H1 (cell line): ENCODE data around the gene VAPA. TPM values are rescaled to one million over a fixed set of nuclear protein-coding genes. Genes with fewer than 3 reads are reported as not detected.

Experiments used
- CTCF ChIA-PET: fragments of 300-600 bp; sonication (Branson Sonifier 250); formaldehyde crosslinking; loops from one replicate; lab custom pipeline; 2021; ENCODE audit not compliant: partially characterized antibody; lab: Charles Lee
- POLR2A ChIA-PET: fragments of 300-600 bp; sonication (Branson Sonifier 250); formaldehyde crosslinking; loops from one replicate; lab custom pipeline; 2021; ENCODE audit warnings: inconsistent platforms; ENCODE audit not compliant: partially characterized antibody; lab: Charles Lee
- DNase-seq, 2 experiments: peaks; one replicate each; pipeline versions ENCODE4 v3.0.0 to v3.0.0-alpha.2; 2010 to 2022; ENCODE audit warnings: low spot score in 2 of 2, low read depth in 1 of 2, mixed read lengths in 1 of 2
- FAIRE-seq: peaks from 2 replicates; lab custom pipeline; 2011; peaks lifted over from hg19 to GRCh38; lab: Jason Lieb, UNC
- H2AFZ ChIP-seq: 2 replicates; pipeline ENCODE4 v1.8.1; 2012; ENCODE audit warnings: low read length, inconsistent platforms
- H2AK5ac ChIP-seq: 2 replicates; pipeline ENCODE4 v1.6.1; 2013; ENCODE audit warnings: low read depth, low read length
- H2BK120ac ChIP-seq: replicated peaks from 2 replicates; pipeline ENCODE3; 2013; ENCODE audit warnings: low read depth, low read length, inconsistent platforms
- H2BK12ac ChIP-seq: 2 replicates; pipeline ENCODE4 v1.6.1; 2013; ENCODE audit warnings: low read depth, low read length
- H2BK15ac ChIP-seq: 2 replicates; pipeline ENCODE4 v1.6.1; 2013; ENCODE audit warnings: low read length
- H2BK20ac ChIP-seq: 2 replicates; pipeline ENCODE4 v1.6.1; 2013; ENCODE audit warnings: low read length
- H2BK5ac ChIP-seq: 2 replicates; pipeline ENCODE4 v1.6.1; 2013; ENCODE audit warnings: low read depth, low read length
- H3K14ac ChIP-seq: 2 replicates; pipeline ENCODE4 v1.6.1; 2013; ENCODE audit warnings: inconsistent platforms; ENCODE audit not compliant: insufficient read length
- H3K18ac ChIP-seq: 2 replicates; pipeline ENCODE4 v1.6.1; 2013; ENCODE audit warnings: low read length; ENCODE audit errors: extremely low read depth
- H3K23ac ChIP-seq: 2 replicates; pipeline ENCODE4 v1.6.1; 2013; ENCODE audit warnings: inconsistent platforms; ENCODE audit not compliant: insufficient read length
- H3K23me2 ChIP-seq: 2 replicates; pipeline ENCODE4 v1.6.1; 2013; ENCODE audit warnings: low read depth, low read length
- H3K27ac ChIP-seq: 2 replicates; pipeline ENCODE4 v1.6.1; 2011; ENCODE audit warnings: low read depth, low read length, inconsistent platforms
- H3K27me3 ChIP-seq, 4 experiments: replicated peaks in 1 of 4; 1 replicate in 1 of 4; 2 replicates in 3 of 4; pipeline versions ENCODE4 v1.6.1 to v1.8.1; 2011 to 2013; ENCODE audit warnings: low read length in 3 of 4, mild to moderate bottlenecking in 3 of 4, inconsistent platforms in 2 of 4, mixed read lengths in 2 of 4, moderate library complexity in 1 of 4; ENCODE audit not compliant: control insufficient read depth in 3 of 4, insufficient read depth in 3 of 4; ENCODE audit errors: extremely low read depth in 1 of 4
- H3K36me3 ChIP-seq, 4 experiments: 2 replicates each; pipeline versions ENCODE4 v1.6.1 to v1.8.1; 2011 to 2013; ENCODE audit warnings: mild to moderate bottlenecking in 4 of 4, low read length in 3 of 4, moderate library complexity in 2 of 4, control low read depth in 1 of 4, inconsistent platforms in 1 of 4; ENCODE audit not compliant: insufficient read depth in 4 of 4, control insufficient read depth in 2 of 4
- H3K4ac ChIP-seq: replicated peaks from 2 replicates; pipeline ENCODE3; 2013; ENCODE audit warnings: low read length, low read depth, mixed read lengths, inconsistent platforms; ENCODE audit not compliant: insufficient read length
- H3K4me1 ChIP-seq, 4 experiments: replicated peaks in 1 of 4; 1 replicate in 1 of 4; 2 replicates in 3 of 4; pipeline versions ENCODE4 v1.6.1 to v1.8.1; 2011 to 2013; ENCODE audit warnings: low read length in 3 of 4, inconsistent platforms in 2 of 4, mixed read lengths in 1 of 4; ENCODE audit not compliant: insufficient read depth in 4 of 4, control insufficient read depth in 3 of 4
- H3K4me2 ChIP-seq, 2 experiments: 2 replicates each; pipeline versions ENCODE4 v1.6.1 to v1.8.1; 2011 to 2013; ENCODE audit warnings: low read depth in 2 of 2, low read length in 2 of 2, control low read depth in 1 of 2, inconsistent platforms in 1 of 2, mild to moderate bottlenecking in 1 of 2; ENCODE audit not compliant: insufficient read depth in 1 of 2
- H3K4me3 ChIP-seq, 4 experiments: fragments of 200-600, 300-600 bp in 1 of 4; sonication (generic), shearing (Covaris generic), sonication (Bioruptor Twin) in 1 of 4; 2 replicates each; pipeline versions ENCODE4 v1.5.1 to v1.8.1; 2011 to 2016; ENCODE audit warnings: low read length in 4 of 4, low read depth in 3 of 4, control low read depth in 2 of 4, inconsistent platforms in 2 of 4, mild to moderate bottlenecking in 2 of 4, mixed read lengths in 1 of 4, moderate library complexity in 1 of 4; ENCODE audit not compliant: insufficient read depth in 2 of 4; ENCODE audit errors: extremely low read depth in 1 of 4
- H3K56ac ChIP-seq: replicated peaks from 2 replicates; pipeline ENCODE3; 2013; ENCODE audit warnings: low read depth, mild to moderate bottlenecking, mixed read lengths, low read length, inconsistent platforms; ENCODE audit not compliant: insufficient read length
- H3K79me1 ChIP-seq: 2 replicates; pipeline ENCODE4 v1.6.1; 2013; ENCODE audit warnings: low read depth, low read length, control low read depth
- H3K79me2 ChIP-seq, 2 experiments: 2 replicates each; pipeline versions ENCODE4 v1.6.1 to v1.8.1; 2012 to 2013; ENCODE audit warnings: low read length in 2 of 2, mild to moderate bottlenecking in 2 of 2, inconsistent platforms in 1 of 2; ENCODE audit not compliant: insufficient read depth in 2 of 2, control insufficient read depth in 1 of 2
- H3K9ac ChIP-seq, 4 experiments: replicated peaks in 1 of 4; 1 replicate in 1 of 4; 2 replicates in 3 of 4; pipeline versions ENCODE4 v1.6.1 to v1.8.1; 2011 to 2013; ENCODE audit warnings: low read depth in 3 of 4, low read length in 3 of 4, control low read depth in 2 of 4, mild to moderate bottlenecking in 2 of 4, moderate library complexity in 2 of 4, inconsistent platforms in 1 of 4; ENCODE audit errors: extremely low read depth in 1 of 4
- H3K9me3 ChIP-seq, 2 experiments: 2 replicates each; pipeline versions ENCODE4 v1.6.1 to v1.8.1; 2012 to 2013; ENCODE audit warnings: mild to moderate bottlenecking in 2 of 2, moderate library complexity in 2 of 2, control low read depth in 1 of 2, inconsistent platforms in 1 of 2, low read depth in 1 of 2, low read length in 1 of 2, mixed read lengths in 1 of 2; ENCODE audit not compliant: insufficient read depth in 2 of 2
- H4K20me1 ChIP-seq, 2 experiments: replicated peaks in 1 of 2; 2 replicates each; pipeline versions ENCODE3 to v1.8.1; 2011 to 2013; ENCODE audit warnings: inconsistent platforms in 2 of 2, low read length in 2 of 2, mild to moderate bottlenecking in 1 of 2; ENCODE audit not compliant: insufficient read depth in 2 of 2, control insufficient read depth in 1 of 2
- H4K5ac ChIP-seq: 2 replicates; pipeline ENCODE4 v1.6.1; 2013; ENCODE audit warnings: low read length, low read depth, mixed read lengths, inconsistent platforms; ENCODE audit not compliant: insufficient read length
- H4K8ac ChIP-seq: 2 replicates; pipeline ENCODE4 v1.8.0; 2013; ENCODE audit warnings: mild to moderate bottlenecking, moderate library complexity, low read length, inconsistent platforms; ENCODE audit not compliant: insufficient read depth; ENCODE audit errors: extremely low read depth
- H4K91ac ChIP-seq: replicated peaks from 2 replicates; pipeline ENCODE3; 2013; ENCODE audit warnings: low read length, mixed read lengths, inconsistent platforms; ENCODE audit not compliant: insufficient read length
- ATF2 ChIP-seq: IDR thresholded peaks from 2 replicates; pipeline ENCODE4 v1.6.1; 2012; ENCODE audit warnings: low read length, inconsistent platforms
- CEBPB ChIP-seq: IDR thresholded peaks from 2 replicates; pipeline ENCODE4 v1.6.1; 2012; ENCODE audit warnings: low read depth, low read length
- E2F6 ChIP-seq: IDR thresholded peaks from 2 replicates; pipeline ENCODE4 v1.6.1; 2012; ENCODE audit warnings: inconsistent platforms
- EGR1 ChIP-seq: IDR thresholded peaks from 2 replicates; pipeline ENCODE4 v1.6.1; 2011; ENCODE audit warnings: low read depth, low read length, borderline replicate concordance
- FOSL1 ChIP-seq: IDR thresholded peaks from 2 replicates; pipeline ENCODE4 v1.6.1; 2011; ENCODE audit warnings: mild to moderate bottlenecking, low read depth, low read length, moderate library complexity; ENCODE audit not compliant: insufficient read depth
- KDM4A ChIP-seq: IDR thresholded peaks from one replicate; pipeline ENCODE4 v1.7.1; 2012; ENCODE audit warnings: low read depth, mild to moderate bottlenecking, moderate library complexity, low read length, inconsistent platforms; ENCODE audit not compliant: severe bottlenecking
- MAFK ChIP-seq: IDR thresholded peaks from 2 replicates; pipeline ENCODE4 v1.6.1; 2012; ENCODE audit warnings: low read depth, mild to moderate bottlenecking, improper control_type of control experiment, low read length
- NRF1 ChIP-seq: IDR thresholded peaks from 2 replicates; pipeline ENCODE4 v1.6.1; 2011; ENCODE audit warnings: mild to moderate bottlenecking, low read depth, low read length, improper control_type of control experiment
- RNF2 ChIP-seq: fragments of 200-900, 300-1000 bp; sonication (generic); IDR thresholded peaks from 2 replicates; pipeline ENCODE4 v1.7.1; 2016; ENCODE audit warnings: borderline replicate concordance, low read depth, mild to moderate bottlenecking, antibody characterized with exemption, low read length; ENCODE audit not compliant: poor library complexity, severe bottlenecking; ENCODE audit errors: missing control alignments
- RXRA ChIP-seq: IDR thresholded peaks from 2 replicates; pipeline ENCODE4 v1.6.1; 2011; ENCODE audit warnings: low read depth, mild to moderate bottlenecking, low read length, moderate library complexity; ENCODE audit not compliant: insufficient read depth
- WGBS, 2 experiments: shearing (Covaris generic) in 1 of 2; methylation state at CpG; one replicate each; pipeline versions ENCODE4 v1.1.6 to v1.1.7; 2013 to 2015; ENCODE audit warnings: low lambda C conversion rate in 2 of 2, mixed read lengths in 2 of 2, inconsistent platforms in 1 of 2, low coverage in 1 of 2, missing lambda C conversion rate in 1 of 2; ENCODE audit not compliant: insufficient replicate concordance in 2 of 2, insufficient coverage in 1 of 2, insufficient read length in 1 of 2; ENCODE audit errors: extremely low coverage in 1 of 2, missing lambda C conversion rate in 1 of 2; 5-methylcytosine and 5-hydroxymethylcytosine counted together
- polyA plus RNA-seq, 7 experiments: library from polyadenylated mRNA; depleted of rRNA in 3 of 7; stranded (reverse) in 5 of 7; unstranded in 2 of 7; fragments of >200 nt in 5 of 7; fragments of 200-250 nt in 2 of 7; gene quantifications; 1 replicate in 5 of 7; 2 replicates in 1 of 7; 4 replicates in 1 of 7; pipeline versions ENCODE4 v1.2.1 to v1.2.3, GENCODE V29; 2011 to 2013; ENCODE audit warnings: missing spikeins in 2 of 7, mixed read lengths in 2 of 7
- total RNA-seq: library from RNA; stranded (reverse); fragmentation: NEBNext Ultra II Directional; extraction: Animal tissue kit (Norgen Biotek cat#: 25700); gene quantifications from 2 replicates; pipeline ENCODE4 v1.2.1, GENCODE V29; 2021

The VAPA gene
- total and polyA plus RNA-seq, 2 of the 8 experiments (the other 6 are each of a cell fraction or from before 2014, with no cell fraction given) = 79.7 to 130 TPM

GRCh38 chr18:9998330-9998729, 84.5 kb downstream of the VAPA start:
- Histone ChIP-seq H2BK12ac (no peak overlapping the region), H3K4ac (no peak overlapping the region), H3K4me3 (no peak overlapping the region), H3K27me3 (peaks cover 0 to 2% (median 0%) of the 10 kb centered on the region in 4 experiments; a peak in 1 of 7 replicates), H3K9ac (no peak overlapping the region), H2BK15ac (no peak overlapping the region), H2AFZ (no peak overlapping the region), H4K5ac (no peak overlapping the region), H2AK5ac (no peak overlapping the region), H4K20me1 (no peaks in the 10 kb centered on the region), H4K91ac (no peak overlapping the region), H3K4me2 (no peak overlapping the region), H3K36me3 (no peaks in the 10 kb centered on the region), H3K79me2 (no peaks in the 10 kb centered on the region), H3K4me1 (no peaks in the 10 kb centered on the region), H4K8ac (no peak overlapping the region), H3K56ac (no peak overlapping the region), H3K18ac (no peak overlapping the region), H3K27ac (no peak overlapping the region), H3K23ac (no peak overlapping the region), H3K23me2 (no peaks in the 10 kb centered on the region), H2BK20ac (no peak overlapping the region), H2BK5ac (no peak overlapping the region), H2BK120ac (no peak overlapping the region), H3K79me1 (no peaks in the 10 kb centered on the region), H3K9me3 (peaks cover 3 to 4% of the 10 kb centered on the region in 2 experiments; a peak in 2 of 4 replicates), H3K14ac (no peak overlapping the region)
- TF ChIP-seq ATF2 (no peak), FOSL1 (no peak), KDM4A (no peak), RNF2 (no peak), MAFK (no peak), RXRA (no peak), NRF1 (no peak), E2F6 (no peak), CEBPB (no peak), EGR1 (no peak)
- DNase-seq = no peak
- FAIRE-seq = no peak
- ChIA-PET POLR2A (interaction anchor here (0.9 kb wide), 1 partner anchor 10 kb away, joined by 3 read pairs; no protein-coding TSS in a partner anchor), CTCF (interaction anchor here (1.2 kb wide), 1 partner anchor 23 kb away, joined by 3 read pairs; no protein-coding TSS in a partner anchor)
- 97% methylated on average over 2 of the region's 2 CpGs; no CpG with 5 or more reads in 1 of the 2 experiments for WGBS, 2 experiments
